ENCODE results near the gene ANXA2R. TPM values are rescaled to one million over a fixed set of nuclear protein-coding genes. Genes with fewer than 3 reads are reported as not detected.

ANXA2R gene
- total and polyA plus RNA-seq, 2 of the 13 experiments (the other 11 are each of a cell fraction or from before 2014, with no cell fraction given), result 0.95 to 1.3 TPM

- TF ChIP-seq DNMT1 (CRISPR knock-in tag; IDR thresholded peaks at IDR 0.05) (no peak), AGO1 (IDR thresholded peaks at IDR 0.05; ENCODE audit: low read depth, low read length, poor library complexity, severe bottlenecking) (no peak), ZBTB7B (CRISPR knock-in tag; IDR thresholded peaks at IDR 0.05) (no peak), ELF1 (CRISPR knock-in tag; IDR thresholded peaks at IDR 0.05) (0 out of 2 replicates have a peak, but pooled peaks have one; percentile 11), ETV5 (CRISPR knock-in tag; IDR thresholded peaks at IDR 0.05; ENCODE audit: borderline replicate concordance) (no peak), NR1H2 (CRISPR knock-in tag; IDR thresholded peaks at IDR 0.05; ENCODE audit: borderline replicate concordance, low read depth) (no peak), ZKSCAN5 (CRISPR knock-in tag; IDR thresholded peaks at IDR 0.05) (no peak), PHF21A (CRISPR knock-in tag; IDR thresholded peaks at IDR 0.05) (peak; percentile 42; the same call in 1 of the 2 replicates), NPAS2 (CRISPR knock-in tag; IDR thresholded peaks at IDR 0.05; ENCODE audit: borderline replicate concordance) (no peak), ZNF121 (CRISPR knock-in tag; IDR thresholded peaks at IDR 0.05) (no peak; the same call in 1 of the 2 replicates), ZBED4 (CRISPR knock-in tag; IDR thresholded peaks at IDR 0.05; ENCODE audit: borderline replicate concordance) (no peak; the same call in 1 of the 2 replicates), BATF2 (CRISPR knock-in tag; IDR thresholded peaks at IDR 0.05) (no peak), DMTF1 (CRISPR knock-in tag; IDR thresholded peaks at IDR 0.05) (no peak), ZSCAN20 (CRISPR knock-in tag; IDR thresholded peaks at IDR 0.05; ENCODE audit: borderline replicate concordance) (0 out of 2 replicates have a peak, but pooled peaks have one; percentile 5), SNAPC2 (CRISPR knock-in tag; IDR thresholded peaks at IDR 0.05) (no peak), ZNF282 (IDR thresholded peaks at IDR 0.05; ENCODE audit: partially characterized antibody) (no peak), NFE2L1 (CRISPR knock-in tag; IDR thresholded peaks at IDR 0.05; ENCODE audit: borderline replicate concordance) (no peak), MXI1 (IDR thresholded peaks at IDR 0.05; ENCODE audit: borderline replicate concordance, low read depth, low read length) (no peak), ZNF569 (CRISPR knock-in tag; IDR thresholded peaks at IDR 0.05; ENCODE audit: borderline replicate concordance) (no peak), POLR2AphosphoS2 (IDR thresholded peaks at IDR 0.05; ENCODE audit: low read depth, low read length) (no peak), ZFP37 (CRISPR knock-in tag; IDR thresholded peaks at IDR 0.05; ENCODE audit: borderline replicate concordance) (no peak), CENPX (CRISPR knock-in tag; IDR thresholded peaks at IDR 0.05) (no peak), KDM5B (CRISPR knock-in tag; IDR thresholded peaks at IDR 0.05; ENCODE audit: borderline replicate concordance) (no peak), ERF (CRISPR knock-in tag; IDR thresholded peaks at IDR 0.05) (no peak)
Observed at GRCh38 chr5:43042626-43043399, 2.7 kb upstream of the ANXA2R start (continued).
